PFSK-1 (cell line): ENCODE results near the gene BAK1.

Experiments
- POLR2AphosphoS5 ChIP-seq: IDR thresholded peaks from 2 replicates; pipeline ENCODE4 v1.6.1; 2012; ENCODE audit warnings: low read depth, mild to moderate bottlenecking, control low read depth, low read length, moderate library complexity
- REST ChIP-seq, 2 experiments: IDR thresholded peaks; 2 replicates each; pipeline versions ENCODE4 v1.6.1 to v1.8.0; 2011 to 2012; ENCODE audit warnings: low read depth in 2 of 2, low read length in 2 of 2, control low read depth in 1 of 2, inconsistent platforms in 1 of 2, mild to moderate bottlenecking in 1 of 2, moderate library complexity in 1 of 2; ENCODE audit not compliant: insufficient read depth in 1 of 2
- TAF1 ChIP-seq: IDR thresholded peaks from 2 replicates; pipeline ENCODE4 v1.6.1; 2012; ENCODE audit warnings: low read length, control low read depth, borderline replicate concordance; ENCODE audit not compliant: insufficient read depth

GRCh38 chr6:33578588-33579011 is 1.5 kb downstream of the BAK1 start:
- TF ChIP-seq POLR2AphosphoS5 (no peak), TAF1 (no peak), REST (IDR thresholded peaks at IDR 0.05; ENCODE audit: insufficient read depth in 1 of 2, low read depth in 2 of 2, low read length in 2 of 2) (no peak)
